ENCODE data around the gene FSTL4.

The FSTL4 gene

GRCh38 chr5:133613184-133613583 lies 843 bp upstream of the FSTL4 start:
- in situ Hi-C loops (cut with MboI; ENCODE audit: low sequenced_read_pairs, unreplicated experiment) = no loop called here
- no peak for DNase-seq (ENCODE audit: low spot score)
- no peak for TF ChIP-seq CTCF (IDR thresholded peaks at IDR 0.05; ENCODE audit: borderline replicate concordance, control extremely low read depth, extremely low read depth, insufficient read depth, missing control alignments)

GRCh38 chr5:133611357-133612248 lies 738 bp downstream of the FSTL4 start:
- in situ Hi-C loops (cut with MboI; ENCODE audit: low sequenced_read_pairs, unreplicated experiment) = no loop called here
- no peak for TF ChIP-seq CTCF (IDR thresholded peaks at IDR 0.05; ENCODE audit: borderline replicate concordance, control extremely low read depth, extremely low read depth, insufficient read depth, missing control alignments)
- DNase-seq (ENCODE audit: low spot score) = peak; percentile 36

GRCh38 chr5:133610489-133611356 lies 1.6 kb downstream of the FSTL4 start:
- DNase-seq (ENCODE audit: low spot score) = peak; percentile 83
- in situ Hi-C loops (cut with MboI; ENCODE audit: low sequenced_read_pairs, unreplicated experiment) = no loop called here
- TF ChIP-seq CTCF (IDR thresholded peaks at IDR 0.05; ENCODE audit: borderline replicate concordance, control extremely low read depth, extremely low read depth, insufficient read depth, missing control alignments) = peak; percentile 34

- no peak for TF ChIP-seq CTCF (IDR thresholded peaks at IDR 0.05; ENCODE audit: borderline replicate concordance, control extremely low read depth, extremely low read depth, insufficient read depth, missing control alignments)
- in situ Hi-C loops (cut with MboI; ENCODE audit: low sequenced_read_pairs, unreplicated experiment) = no loop called here
- no peak for DNase-seq (ENCODE audit: low spot score)
Measured at GRCh38 chr5:133607451-133607850, 4.9 kb downstream of the FSTL4 start.

- in situ Hi-C loops (cut with MboI; ENCODE audit: low sequenced_read_pairs, unreplicated experiment) = no loop called here
- no peak for TF ChIP-seq CTCF (IDR thresholded peaks at IDR 0.05; ENCODE audit: borderline replicate concordance, control extremely low read depth, extremely low read depth, insufficient read depth, missing control alignments)
- no peak for DNase-seq (ENCODE audit: low spot score)
Measured at GRCh38 chr5:133606835-133607234, 5.5 kb downstream of the FSTL4 start.

GRCh38 chr5:133605323-133605722 lies 7.0 kb downstream of the FSTL4 start:
- in situ Hi-C loops (cut with MboI; ENCODE audit: low sequenced_read_pairs, unreplicated experiment) = no loop called here
- no peak for DNase-seq (ENCODE audit: low spot score)
- TF ChIP-seq CTCF (IDR thresholded peaks at IDR 0.05; ENCODE audit: borderline replicate concordance, control extremely low read depth, extremely low read depth, insufficient read depth, missing control alignments) = no peak

Measured in GM13976 (cell line).